ENCODE measurements around the gene IRS2.

DNA sequence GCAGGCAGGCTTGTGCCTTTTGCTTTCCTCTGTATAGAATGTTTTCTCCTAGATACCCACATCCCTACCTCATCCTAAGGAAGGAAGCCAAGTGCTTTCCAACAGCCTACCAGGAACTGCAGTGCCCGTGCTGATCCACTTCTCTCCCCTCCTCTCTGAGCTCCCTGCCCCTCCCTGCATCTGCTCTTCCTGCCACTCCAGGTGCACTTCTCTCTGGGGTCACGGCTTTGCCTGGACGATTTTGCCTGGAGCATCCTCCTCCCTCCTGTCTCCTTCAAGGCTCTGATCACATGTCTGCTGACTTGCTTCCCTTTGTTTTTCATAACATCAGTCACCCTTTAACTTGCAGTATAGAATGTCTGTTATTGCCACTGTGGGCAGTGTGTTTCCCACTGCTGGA lies 34.7 kb upstream of the IRS2 start:
- TF ChIP-seq, protein P1, sequence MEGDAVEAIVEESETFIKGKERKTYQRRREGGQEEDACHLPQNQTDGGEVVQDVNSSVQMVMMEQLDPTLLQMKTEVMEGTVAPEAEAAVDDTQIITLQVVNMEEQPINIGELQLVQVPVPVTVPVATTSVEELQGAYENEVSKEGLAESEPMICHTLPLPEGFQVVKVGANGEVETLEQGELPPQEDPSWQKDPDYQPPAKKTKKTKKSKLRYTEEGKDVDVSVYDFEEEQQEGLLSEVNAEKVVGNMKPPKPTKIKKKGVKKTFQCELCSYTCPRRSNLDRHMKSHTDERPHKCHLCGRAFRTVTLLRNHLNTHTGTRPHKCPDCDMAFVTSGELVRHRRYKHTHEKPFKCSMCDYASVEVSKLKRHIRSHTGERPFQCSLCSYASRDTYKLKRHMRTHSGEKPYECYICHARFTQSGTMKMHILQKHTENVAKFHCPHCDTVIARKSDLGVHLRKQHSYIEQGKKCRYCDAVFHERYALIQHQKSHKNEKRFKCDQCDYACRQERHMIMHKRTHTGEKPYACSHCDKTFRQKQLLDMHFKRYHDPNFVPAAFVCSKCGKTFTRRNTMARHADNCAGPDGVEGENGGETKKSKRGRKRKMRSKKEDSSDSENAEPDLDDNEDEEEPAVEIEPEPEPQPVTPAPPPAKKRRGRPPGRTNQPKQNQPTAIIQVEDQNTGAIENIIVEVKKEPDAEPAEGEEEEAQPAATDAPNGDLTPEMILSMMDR (IDR thresholded peaks at IDR 0.05), result no peak
- no peak for TF ChIP-seq POLR2A (IDR thresholded peaks at IDR 0.05)
